ENCODE measurements around the gene PIEZO1. TPM values are rescaled to one million over a fixed set of nuclear protein-coding genes. Genes with fewer than 3 reads are reported as not detected.

The PIEZO1 gene
- total and polyA plus RNA-seq, 2 donors (not counting 3 experiments of a cell fraction or from before 2014, with no cell fraction given): 298 to 322 TPM

GRCh38 chr16:88723507-88723887 lies 61.5 kb downstream of the PIEZO1 start:
- no peak for FAIRE-seq
- no TSS peak for BruUV-seq (replicated peaks)
- H3K36me3 ChIP-seq (ENCODE audit: control insufficient read depth in 2 of 2, extremely low read depth in 1 of 2, insufficient read depth in 2 of 2, low read length in 2 of 2): peaks cover 18 to 83% of the 10 kb centered on the region in 2 experiments

More at GRCh38 chr16:88723507-88723887, 61.5 kb downstream of the PIEZO1 start:
- Histone ChIP-seq H3K4me2 (ENCODE audit: insufficient read depth, low read length) (no peak overlapping the region), H3K27ac (ENCODE audit: insufficient read depth, low read depth, low read length) (no peak overlapping the region), H3K79me2 (ENCODE audit: control insufficient read depth, insufficient read depth, low read length) (no peaks in the 10 kb centered on the region), H4K20me1 (replicated peaks; ENCODE audit: control insufficient read depth, extremely low read depth, insufficient read depth, low read length) (no peaks in the 10 kb centered on the region), H3K9me3 (replicated peaks; ENCODE audit: control insufficient read depth, insufficient read depth, low read length) (no peaks in the 10 kb centered on the region), H3K4me3 (replicated peaks in 1 of 3; ENCODE audit: insufficient read depth in 1 of 3, low read depth in 1 of 3, low read length in 3 of 3) (no peak overlapping the region), H3K9ac (replicated peaks; ENCODE audit: extremely low read depth, insufficient read depth, low read length) (no peak overlapping the region), H3K4me1 (ENCODE audit: control insufficient read depth, extremely low read depth, insufficient read depth, low read length) (no peaks in the 10 kb centered on the region), H3K9me1 (replicated peaks; ENCODE audit: control insufficient read depth, extremely low read depth, insufficient read depth, low read length) (no peaks in the 10 kb centered on the region), H3K27me3 (ENCODE audit: control insufficient read depth in 2 of 2, insufficient read depth in 2 of 2, low read length in 2 of 2) (no peaks in the 10 kb centered on the region), H2AFZ (ENCODE audit: low read depth, low read length) (no peak overlapping the region)
- DNase-seq (ENCODE audit: low read depth, low spot score): no peak
- POLR2A ChIA-PET: no interaction called here
- CTCF ChIA-PET: interaction anchor here (4.1 kb wide), 1 partner anchor 13 kb away, joined by 19 read pairs; no protein-coding TSS in a partner anchor
- dilution Hi-C loops (cut with MboI; ENCODE audit: extremely low pct_ligation_motif_present, low sequenced_read_pairs) (no loop called here), intact Hi-C loops (cut with micrococcal nuclease) (no loop called here)
- TF ChIP-seq POLR2A (IDR thresholded peaks at IDR 0.05; ENCODE audit: low read depth, low read length) (no peak), GATA2 (IDR thresholded peaks at IDR 0.05; ENCODE audit: insufficient read depth, insufficient read length, low read depth, low read length) (no peak), EZH2 (IDR thresholded peaks at IDR 0.05; ENCODE audit: borderline replicate concordance, low read depth, low read length, severe bottlenecking) (no peak), JUN (IDR thresholded peaks at IDR 0.05; ENCODE audit: borderline replicate concordance, insufficient read depth, insufficient read length, low read depth) (no peak), MYC (IDR thresholded peaks at IDR 0.05; ENCODE audit: low read depth, low read length) (no peak), POLR2AphosphoS5 (IDR thresholded peaks at IDR 0.05; ENCODE audit: insufficient read depth, low read depth, low read length) (no peak), FOS (IDR thresholded peaks at IDR 0.05; ENCODE audit: borderline replicate concordance, insufficient read depth, low read length) (no peak)
- TF ChIP-seq, protein P1, sequence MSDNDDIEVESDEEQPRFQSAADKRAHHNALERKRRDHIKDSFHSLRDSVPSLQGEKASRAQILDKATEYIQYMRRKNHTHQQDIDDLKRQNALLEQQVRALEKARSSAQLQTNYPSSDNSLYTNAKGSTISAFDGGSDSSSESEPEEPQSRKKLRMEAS (IDR thresholded peaks at IDR 0.05; ENCODE audit: insufficient read depth, insufficient read length): no peak
- TF ChIP-seq, protein P2, sequence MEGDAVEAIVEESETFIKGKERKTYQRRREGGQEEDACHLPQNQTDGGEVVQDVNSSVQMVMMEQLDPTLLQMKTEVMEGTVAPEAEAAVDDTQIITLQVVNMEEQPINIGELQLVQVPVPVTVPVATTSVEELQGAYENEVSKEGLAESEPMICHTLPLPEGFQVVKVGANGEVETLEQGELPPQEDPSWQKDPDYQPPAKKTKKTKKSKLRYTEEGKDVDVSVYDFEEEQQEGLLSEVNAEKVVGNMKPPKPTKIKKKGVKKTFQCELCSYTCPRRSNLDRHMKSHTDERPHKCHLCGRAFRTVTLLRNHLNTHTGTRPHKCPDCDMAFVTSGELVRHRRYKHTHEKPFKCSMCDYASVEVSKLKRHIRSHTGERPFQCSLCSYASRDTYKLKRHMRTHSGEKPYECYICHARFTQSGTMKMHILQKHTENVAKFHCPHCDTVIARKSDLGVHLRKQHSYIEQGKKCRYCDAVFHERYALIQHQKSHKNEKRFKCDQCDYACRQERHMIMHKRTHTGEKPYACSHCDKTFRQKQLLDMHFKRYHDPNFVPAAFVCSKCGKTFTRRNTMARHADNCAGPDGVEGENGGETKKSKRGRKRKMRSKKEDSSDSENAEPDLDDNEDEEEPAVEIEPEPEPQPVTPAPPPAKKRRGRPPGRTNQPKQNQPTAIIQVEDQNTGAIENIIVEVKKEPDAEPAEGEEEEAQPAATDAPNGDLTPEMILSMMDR (IDR thresholded peaks at IDR 0.05; ENCODE audit: extremely low read depth in 1 of 2, insufficient read depth in 1 of 2, low read depth in 1 of 2, low read length in 2 of 2): no peak
